HepG2 (cell line): ENCODE data around the gene RELL2. TPM values are rescaled to one million over a fixed set of nuclear protein-coding genes. Genes with fewer than 3 reads are reported as not detected.

ENCODE experiments used
- ATF7 ChIP-seq, 2 experiments: fragments of 450-650 bp in 1 of 2; sonication (generic) in 1 of 2; formaldehyde crosslinking in 1 of 2; IDR thresholded peaks; 2 replicates each; pipeline versions ENCODE4 v1.4.0 to v1.6.1; 2016 to 2020; ENCODE audit warnings: antibody characterized with exemption in 1 of 2, mild to moderate bottlenecking in 1 of 2, missing genetic modification reagents in 1 of 2
- EEA1 ChIP-seq: sonication (generic); formaldehyde crosslinking; IDR thresholded peaks from 2 replicates; pipeline ENCODE4 v1.5.1; 2020; ENCODE audit warnings: mild to moderate bottlenecking, missing genetic modification reagents, borderline replicate concordance
- IRF2 ChIP-seq: IDR thresholded peaks from 2 replicates; pipeline ENCODE4 v1.6.1; 2018; ENCODE audit warnings: missing genetic modification reagents, missing compliant biosample characterization
- MXI1 ChIP-seq: IDR thresholded peaks from 3 replicates; pipeline ENCODE4 v1.6.1; 2012; ENCODE audit warnings: low read depth, low read length, inconsistent platforms, borderline replicate concordance
- NCOA1 ChIP-seq: sonication (generic); formaldehyde crosslinking; IDR thresholded peaks from 2 replicates; pipeline ENCODE4 v1.9.0; 2021; ENCODE audit warnings: missing genetic modification reagents
- PHF8 ChIP-seq: sonication (generic); formaldehyde crosslinking; IDR thresholded peaks from 2 replicates; pipeline ENCODE4 v1.5.0; 2020; ENCODE audit warnings: missing genetic modification reagents
- POLR2G ChIP-seq: fragments of 200-400 bp; formaldehyde crosslinking; IDR thresholded peaks from 2 replicates; pipeline ENCODE4 v1.6.1; 2018; ENCODE audit warnings: mild to moderate bottlenecking, low read depth, low read length, moderate library complexity
- SAP130 ChIP-seq: IDR thresholded peaks from 2 replicates; pipeline ENCODE4 v1.6.1; 2016; ENCODE audit warnings: low read depth
- SKI ChIP-seq: fragments of 450-650 bp; IDR thresholded peaks from one replicate; pipeline ENCODE4 v1.6.1; 2018; ENCODE audit warnings: mild to moderate bottlenecking; ENCODE audit not compliant: partially characterized antibody
- SP4 ChIP-seq: sonication (generic); formaldehyde crosslinking; IDR thresholded peaks from 2 replicates; pipeline ENCODE4 v1.8.1; 2023; ENCODE audit warnings: mild to moderate bottlenecking, missing genetic modification reagents
- WIZ ChIP-seq: sonication (generic); formaldehyde crosslinking; IDR thresholded peaks from 2 replicates; pipeline ENCODE4 v1.5.1; 2020; ENCODE audit warnings: mild to moderate bottlenecking, missing genetic modification reagents
- ZEB1 ChIP-seq: IDR thresholded peaks from 2 replicates; pipeline ENCODE4 v1.6.1; 2012; ENCODE audit warnings: mild to moderate bottlenecking, low read depth, inconsistent platforms; ENCODE audit not compliant: insufficient replicate concordance
- ZFP36L1 ChIP-seq: sonication (generic); formaldehyde crosslinking; IDR thresholded peaks from 2 replicates; pipeline ENCODE4 v1.8.0; 2022; ENCODE audit warnings: mild to moderate bottlenecking, missing genetic modification reagents, moderate library complexity
- ZKSCAN5 ChIP-seq: sonication (generic); formaldehyde crosslinking; IDR thresholded peaks from 2 replicates; pipeline ENCODE4 v1.5.1; 2020; ENCODE audit warnings: mild to moderate bottlenecking, missing genetic modification reagents
- ZNF296 ChIP-seq: sonication (generic); formaldehyde crosslinking; conservative IDR thresholded peaks from 2 replicates; pipeline ENCODE4 v1.5.0; 2020; ENCODE audit warnings: mild to moderate bottlenecking, missing genetic modification reagents
- ZNF33A ChIP-seq: sonication (generic); formaldehyde crosslinking; IDR thresholded peaks from 2 replicates; pipeline ENCODE4 v1.5.1; 2020; ENCODE audit warnings: missing genetic modification reagents, mild to moderate bottlenecking, moderate library complexity, borderline replicate concordance
- ZNF431 ChIP-seq: sonication (generic); formaldehyde crosslinking; IDR thresholded peaks from 2 replicates; pipeline ENCODE4 v1.9.0; 2022; ENCODE audit warnings: missing genetic modification reagents, low read depth, mild to moderate bottlenecking, borderline replicate concordance
- ZNF562 ChIP-seq: sonication (generic); formaldehyde crosslinking; IDR thresholded peaks from 2 replicates; pipeline ENCODE4 v1.8.0; 2022; ENCODE audit warnings: missing genetic modification reagents, borderline replicate concordance
- ZNF570 ChIP-seq: sonication (generic); formaldehyde crosslinking; IDR thresholded peaks from 2 replicates; pipeline ENCODE4 v1.4.0; 2020; ENCODE audit warnings: mild to moderate bottlenecking, missing genetic modification reagents, borderline replicate concordance
- ZNF614 ChIP-seq: IDR thresholded peaks from 2 replicates; pipeline ENCODE4 v1.6.1; 2018; ENCODE audit warnings: missing biosample characterization, missing genetic modification reagents, inconsistent platforms, borderline replicate concordance
- ZNF7 ChIP-seq: IDR thresholded peaks from 2 replicates; pipeline ENCODE4 v1.6.1; 2016; ENCODE audit warnings: missing biosample characterization, missing genetic modification reagents
- ZSCAN22 ChIP-seq: sonication (generic); formaldehyde crosslinking; IDR thresholded peaks from 2 replicates; pipeline ENCODE4 v1.4.0; 2020; ENCODE audit warnings: mild to moderate bottlenecking, missing genetic modification reagents
- polyA plus RNA-seq, 8 experiments: library from polyadenylated mRNA; depleted of rRNA in 3 of 8; stranded (reverse) in 7 of 8; unstranded in 1 of 8; fragments of >200 nt; fragmentation: Illumina TruSeq in 4 of 8; extraction: Trizol in 4 of 8; gene quantifications; 2 replicates each; pipeline versions ENCODE4 v1.2.1 to v1.2.3, GENCODE V29; 2011 to 2016; ENCODE audit warnings: low read depth in 4 of 8, missing spikeins in 1 of 8, mixed read lengths in 1 of 8; ENCODE audit not compliant: insufficient read depth in 1 of 8
- total RNA-seq, 5 experiments: library from RNA; depleted of rRNA; stranded (reverse); fragments of >200 nt; fragmentation: Illumina TruSeq; extraction: Trizol; gene quantifications; 2 replicates each; pipeline ENCODE4 v1.2.3, GENCODE V29; 2016; ENCODE audit warnings: low read depth in 1 of 5
- TF ChIP-seq, protein P1 (sequence below): sonication (generic); formaldehyde crosslinking; IDR thresholded peaks from 2 replicates; pipeline ENCODE4 v1.8.0; 2022; ENCODE audit warnings: mild to moderate bottlenecking, missing genetic modification reagents; ENCODE audit not compliant: insufficient replicate concordance
- TF ChIP-seq, protein P2 (sequence below): sonication (generic); formaldehyde crosslinking; IDR thresholded peaks from 2 replicates; pipeline ENCODE4 v1.8.1; 2023; ENCODE audit warnings: missing genetic modification reagents, inconsistent platforms, borderline replicate concordance
- TF ChIP-seq, protein P3 (sequence below): conservative IDR thresholded peaks from 2 replicates; pipeline ENCODE4 v1.6.1; 2018; ENCODE audit warnings: missing genetic modification reagents
- TF ChIP-seq, protein P4 (sequence below): sonication (generic); IDR thresholded peaks from 2 replicates; pipeline ENCODE4 v1.6.1; 2016; ENCODE audit warnings: low read depth, borderline replicate concordance

RELL2 gene
- total and polyA plus RNA-seq, 2 of the 13 experiments (the other 11 are each of a cell fraction or from before 2014, with no cell fraction given) = 6.4 to 8.3 TPM

DNA sequence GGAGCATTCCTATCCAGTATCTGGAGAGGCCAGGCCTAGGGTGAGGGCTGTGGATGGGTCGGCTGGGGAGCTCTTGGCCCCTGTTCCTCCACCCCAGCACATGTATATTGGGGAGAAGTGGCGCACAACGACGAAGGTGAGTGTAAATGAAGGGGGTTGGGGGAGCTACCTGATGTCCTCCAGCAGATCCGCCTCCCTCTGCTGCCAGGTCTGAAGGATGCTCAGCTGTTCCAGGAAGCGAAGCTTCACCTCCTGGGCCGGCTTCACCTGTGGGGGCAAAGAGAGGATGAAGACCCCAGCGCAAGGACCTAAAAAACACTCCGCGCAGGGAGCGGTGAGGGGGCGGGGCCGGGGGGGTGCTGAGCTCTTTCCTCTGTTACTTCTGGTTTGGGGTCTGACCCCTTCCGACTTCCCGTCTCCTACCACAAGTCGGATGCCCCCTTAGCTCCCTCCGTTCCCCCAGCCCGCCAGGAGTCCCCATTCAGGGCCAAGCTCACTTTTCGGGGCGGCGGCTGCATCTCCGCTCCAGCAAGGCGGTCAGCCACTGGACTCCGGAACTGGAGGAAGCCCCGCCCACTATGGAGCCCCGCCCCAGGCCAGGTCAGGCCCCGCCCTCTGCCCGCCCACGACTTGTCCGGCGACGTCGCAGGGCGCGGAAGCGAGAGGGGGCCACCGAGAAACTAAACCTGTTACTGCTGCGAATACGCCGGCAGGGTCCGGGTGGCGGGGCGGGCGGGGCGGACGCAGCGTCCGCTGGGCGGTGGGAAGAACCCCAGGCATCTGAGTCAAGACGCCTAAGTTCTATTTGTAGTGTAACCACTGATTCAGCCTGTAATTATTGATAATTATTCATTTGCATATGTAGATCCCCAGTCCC, 14.3 kb downstream of the RELL2 start, which contains the start of gene FCHSD1 (continued):
- TF ChIP-seq ZNF570 = no peak
- no peak for TF ChIP-seq ZNF7 (CRISPR knock-in tag)
- TF ChIP-seq, protein P1, sequence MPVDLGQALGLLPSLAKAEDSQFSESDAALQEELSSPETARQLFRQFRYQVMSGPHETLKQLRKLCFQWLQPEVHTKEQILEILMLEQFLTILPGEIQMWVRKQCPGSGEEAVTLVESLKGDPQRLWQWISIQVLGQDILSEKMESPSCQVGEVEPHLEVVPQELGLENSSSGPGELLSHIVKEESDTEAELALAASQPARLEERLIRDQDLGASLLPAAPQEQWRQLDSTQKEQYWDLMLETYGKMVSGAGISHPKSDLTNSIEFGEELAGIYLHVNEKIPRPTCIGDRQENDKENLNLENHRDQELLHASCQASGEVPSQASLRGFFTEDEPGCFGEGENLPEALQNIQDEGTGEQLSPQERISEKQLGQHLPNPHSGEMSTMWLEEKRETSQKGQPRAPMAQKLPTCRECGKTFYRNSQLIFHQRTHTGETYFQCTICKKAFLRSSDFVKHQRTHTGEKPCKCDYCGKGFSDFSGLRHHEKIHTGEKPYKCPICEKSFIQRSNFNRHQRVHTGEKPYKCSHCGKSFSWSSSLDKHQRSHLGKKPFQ = no peak
- TF ChIP-seq, protein P2, sequence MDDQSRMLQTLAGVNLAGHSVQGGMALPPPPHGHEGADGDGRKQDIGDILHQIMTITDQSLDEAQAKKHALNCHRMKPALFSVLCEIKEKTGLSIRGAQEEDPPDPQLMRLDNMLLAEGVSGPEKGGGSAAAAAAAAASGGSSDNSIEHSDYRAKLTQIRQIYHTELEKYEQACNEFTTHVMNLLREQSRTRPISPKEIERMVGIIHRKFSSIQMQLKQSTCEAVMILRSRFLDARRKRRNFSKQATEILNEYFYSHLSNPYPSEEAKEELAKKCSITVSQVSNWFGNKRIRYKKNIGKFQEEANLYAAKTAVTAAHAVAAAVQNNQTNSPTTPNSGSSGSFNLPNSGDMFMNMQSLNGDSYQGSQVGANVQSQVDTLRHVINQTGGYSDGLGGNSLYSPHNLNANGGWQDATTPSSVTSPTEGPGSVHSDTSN (CRISPR knock-in tag) = no peak
- no peak for TF ChIP-seq NCOA1 (CRISPR knock-in tag)
- TF ChIP-seq PHF8 = peak; percentile 63
- TF ChIP-seq SAP130 (CRISPR knock-in tag) = peak; percentile 55
- TF ChIP-seq ZNF33A (CRISPR knock-in tag) = no peak
- TF ChIP-seq ZFP36L1 (CRISPR knock-in tag) = no peak
- peak; percentile 81 for TF ChIP-seq POLR2G
- no peak for TF ChIP-seq ZEB1
- no peak for TF ChIP-seq ZNF431 (CRISPR knock-in tag)
- TF ChIP-seq ZNF296 (CRISPR knock-in tag) = 0 out of 2 replicates have a peak, but pooled peaks have one; percentile 43
- TF ChIP-seq WIZ (CRISPR knock-in tag) = no peak
- TF ChIP-seq ZNF562 (CRISPR knock-in tag) = no peak
- no peak for TF ChIP-seq ZSCAN22
- TF ChIP-seq, protein P3, sequence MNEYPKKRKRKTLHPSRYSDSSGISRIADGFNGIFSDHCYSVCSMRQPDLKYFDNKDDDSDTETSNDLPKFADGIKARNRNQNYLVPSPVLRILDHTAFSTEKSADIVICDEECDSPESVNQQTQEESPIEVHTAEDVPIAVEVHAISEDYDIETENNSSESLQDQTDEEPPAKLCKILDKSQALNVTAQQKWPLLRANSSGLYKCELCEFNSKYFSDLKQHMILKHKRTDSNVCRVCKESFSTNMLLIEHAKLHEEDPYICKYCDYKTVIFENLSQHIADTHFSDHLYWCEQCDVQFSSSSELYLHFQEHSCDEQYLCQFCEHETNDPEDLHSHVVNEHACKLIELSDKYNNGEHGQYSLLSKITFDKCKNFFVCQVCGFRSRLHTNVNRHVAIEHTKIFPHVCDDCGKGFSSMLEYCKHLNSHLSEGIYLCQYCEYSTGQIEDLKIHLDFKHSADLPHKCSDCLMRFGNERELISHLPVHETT = no peak
- TF ChIP-seq MXI1 = no peak
- TF ChIP-seq IRF2 (CRISPR knock-in tag) = 0 out of 2 replicates have a peak, but pooled peaks have one; percentile 28
- no peak for TF ChIP-seq ZKSCAN5 (CRISPR knock-in tag)
- no peak for TF ChIP-seq SKI
- TF ChIP-seq, protein P4, sequence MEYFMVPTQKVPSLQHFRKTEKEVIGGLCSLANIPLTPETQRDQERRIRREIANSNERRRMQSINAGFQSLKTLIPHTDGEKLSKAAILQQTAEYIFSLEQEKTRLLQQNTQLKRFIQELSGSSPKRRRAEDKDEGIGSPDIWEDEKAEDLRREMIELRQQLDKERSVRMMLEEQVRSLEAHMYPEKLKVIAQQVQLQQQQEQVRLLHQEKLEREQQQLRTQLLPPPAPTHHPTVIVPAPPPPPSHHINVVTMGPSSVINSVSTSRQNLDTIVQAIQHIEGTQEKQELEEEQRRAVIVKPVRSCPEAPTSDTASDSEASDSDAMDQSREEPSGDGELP = no peak
- TF ChIP-seq ATF7 (IDR thresholded peaks at IDR 0.05) = no peak
- TF ChIP-seq ATF7 (CRISPR knock-in tag; IDR thresholded peaks at IDR 0.05) = no peak
- no peak for TF ChIP-seq EEA1 (CRISPR knock-in tag)
- TF ChIP-seq SP4 = peak; percentile 72
- TF ChIP-seq ZNF614 (CRISPR knock-in tag) = no peak
